HepG2 (cell line): ENCODE results near the gene PPP4R2. TPM values are rescaled to one million over a fixed set of nuclear protein-coding genes. Genes with fewer than 3 reads are reported as not detected.

Experiments used
- ARID2 ChIP-seq: sonication (generic); formaldehyde crosslinking; IDR thresholded peaks from 2 replicates; pipeline ENCODE4 v1.8.1; 2022; ENCODE audit warnings: mild to moderate bottlenecking, missing genetic modification reagents, borderline replicate concordance
- CENPBD1 ChIP-seq: sonication (generic); formaldehyde crosslinking; IDR thresholded peaks from 2 replicates; pipeline ENCODE4 v1.8.0; 2022; ENCODE audit warnings: missing genetic modification reagents, low read depth, mild to moderate bottlenecking, borderline replicate concordance
- IRX3 ChIP-seq: sonication (generic); formaldehyde crosslinking; IDR thresholded peaks from 2 replicates; pipeline ENCODE4 v1.8.1; 2023; ENCODE audit warnings: mild to moderate bottlenecking, low read depth, missing genetic modification reagents, borderline replicate concordance
- KDM5A ChIP-seq: fragments of 200-600 bp; sonication (generic); IDR thresholded peaks from 2 replicates; pipeline ENCODE4 v1.7.0; 2018; ENCODE audit warnings: antibody characterized with exemption, mild to moderate bottlenecking, low read length, borderline replicate concordance
- MEIS2 ChIP-seq: sonication (generic); formaldehyde crosslinking; IDR thresholded peaks from 2 replicates; pipeline ENCODE4 v1.9.0; 2021; ENCODE audit warnings: mild to moderate bottlenecking, missing genetic modification reagents
- MIER3 ChIP-seq: IDR thresholded peaks from 2 replicates; pipeline ENCODE4 v1.6.1; 2016; ENCODE audit warnings: missing compliant biosample characterization, borderline replicate concordance
- MNT ChIP-seq: fragments of 450-650 bp; IDR thresholded peaks from 2 replicates; pipeline ENCODE4 v1.6.1; 2016
- NR0B2 ChIP-seq: sonication (generic); formaldehyde crosslinking; IDR thresholded peaks from 2 replicates; pipeline ENCODE4 v1.4.0; 2020; ENCODE audit warnings: mild to moderate bottlenecking, missing genetic modification reagents
- PBX3 ChIP-seq: sonication (generic); formaldehyde crosslinking; IDR thresholded peaks from 2 replicates; pipeline ENCODE4 v1.8.1; 2023; ENCODE audit warnings: missing genetic modification reagents, inconsistent platforms, borderline replicate concordance
- RAD51 ChIP-seq: fragments of 450-650 bp; IDR thresholded peaks from 2 replicates; pipeline ENCODE4 v1.6.1; 2016; ENCODE audit warnings: borderline replicate concordance
- SIX1 ChIP-seq: sonication (generic); formaldehyde crosslinking; IDR thresholded peaks from 2 replicates; pipeline ENCODE4 v1.4.0; 2020; ENCODE audit warnings: missing genetic modification reagents, borderline replicate concordance
- SYNCRIP ChIP-seq: fragments of 200-400 bp; formaldehyde crosslinking; IDR thresholded peaks from 2 replicates; pipeline ENCODE4 v1.6.1; 2018; ENCODE audit warnings: mild to moderate bottlenecking, low read depth, low read length; ENCODE audit not compliant: insufficient read depth
- TCF7 ChIP-seq: sonication (generic); IDR thresholded peaks from 2 replicates; pipeline ENCODE4 v1.6.1; 2016; ENCODE audit warnings: antibody characterized with exemption, low read depth
- TCF7L2 ChIP-seq: IDR thresholded peaks from 2 replicates; pipeline ENCODE4 v1.6.1; 2011; ENCODE audit warnings: mild to moderate bottlenecking, low read depth, low read length, moderate library complexity
- THAP9 ChIP-seq: sonication (generic); formaldehyde crosslinking; IDR thresholded peaks from 2 replicates; pipeline ENCODE4; 2020; ENCODE audit warnings: missing genetic modification reagents, mild to moderate bottlenecking, borderline replicate concordance
- ZBTB8A ChIP-seq: sonication (generic); formaldehyde crosslinking; IDR thresholded peaks from 2 replicates; pipeline ENCODE4 v1.4.0; 2020; ENCODE audit warnings: mild to moderate bottlenecking, low read depth, missing genetic modification reagents, borderline replicate concordance
- ZFYVE20 ChIP-seq: sonication (generic); formaldehyde crosslinking; IDR thresholded peaks from 2 replicates; pipeline ENCODE4 v1.8.0; 2023; ENCODE audit warnings: low read depth, mild to moderate bottlenecking, moderate library complexity, missing genetic modification reagents, borderline replicate concordance
- ZNF253 ChIP-seq: sonication (generic); formaldehyde crosslinking; IDR thresholded peaks from 2 replicates; pipeline ENCODE4 v1.8.0; 2022; ENCODE audit warnings: mild to moderate bottlenecking, missing genetic modification reagents, borderline replicate concordance
- ZNF34 ChIP-seq: sonication (generic); formaldehyde crosslinking; IDR thresholded peaks from 2 replicates; pipeline ENCODE4 v1.4.0; 2020; ENCODE audit warnings: mild to moderate bottlenecking, missing genetic modification reagents, borderline replicate concordance
- ZSCAN12 ChIP-seq: sonication (generic); formaldehyde crosslinking; IDR thresholded peaks from 2 replicates; pipeline ENCODE4 v1.9.0; 2021; ENCODE audit warnings: mild to moderate bottlenecking, missing genetic modification reagents
- ZSCAN5A ChIP-seq: sonication (generic); formaldehyde crosslinking; IDR thresholded peaks from 2 replicates; pipeline ENCODE4 v1.8.0; 2022; ENCODE audit warnings: mild to moderate bottlenecking, missing genetic modification reagents, borderline replicate concordance
- polyA plus RNA-seq, 8 experiments: library from polyadenylated mRNA; depleted of rRNA in 3 of 8; stranded (reverse) in 7 of 8; unstranded in 1 of 8; fragments of >200 nt; fragmentation: Illumina TruSeq in 4 of 8; extraction: Trizol in 4 of 8; gene quantifications; 2 replicates each; pipeline versions ENCODE4 v1.2.1 to v1.2.3, GENCODE V29; 2011 to 2016; ENCODE audit warnings: low read depth in 4 of 8, missing spikeins in 1 of 8, mixed read lengths in 1 of 8; ENCODE audit not compliant: insufficient read depth in 1 of 8
- total RNA-seq, 5 experiments: library from RNA; depleted of rRNA; stranded (reverse); fragments of >200 nt; fragmentation: Illumina TruSeq; extraction: Trizol; gene quantifications; 2 replicates each; pipeline ENCODE4 v1.2.3, GENCODE V29; 2016; ENCODE audit warnings: low read depth in 1 of 5

PPP4R2 gene
- total and polyA plus RNA-seq, 2 of the 13 experiments (the other 11 are each of a cell fraction or from before 2014, with no cell fraction given): 22.3 to 161 TPM

GRCh38 chr3:72957297-72957696 is 39.3 kb upstream of the PPP4R2 start (continued):
- TF ChIP-seq ARID2: peak; percentile 48; the same call in 1 of the 2 replicates
- no peak for TF ChIP-seq KDM5A
- no peak for TF ChIP-seq CENPBD1
- no peak for TF ChIP-seq ZNF253 (CRISPR knock-in tag)
- no peak for TF ChIP-seq THAP9 (CRISPR knock-in tag)
- TF ChIP-seq ZNF34: no peak
- no peak for TF ChIP-seq PBX3 (CRISPR knock-in tag)
- peak; percentile 63; the same call in 1 of the 2 replicates for TF ChIP-seq ZSCAN5A (CRISPR knock-in tag)
- TF ChIP-seq NR0B2 (CRISPR knock-in tag): no peak
- TF ChIP-seq RAD51: no peak
- TF ChIP-seq MIER3 (CRISPR knock-in tag): peak; percentile 48; the same call in 1 of the 2 replicates
- TF ChIP-seq ZSCAN12 (CRISPR knock-in tag): no peak
- no peak for TF ChIP-seq ZFYVE20
- no peak for TF ChIP-seq TCF7L2
- TF ChIP-seq ZBTB8A: no peak
- no peak for TF ChIP-seq MNT
- peak; percentile 85 for TF ChIP-seq TCF7
- 0 out of 2 replicates have a peak, but pooled peaks have one; percentile 49 for TF ChIP-seq SIX1 (CRISPR knock-in tag)
- no peak for TF ChIP-seq IRX3 (CRISPR knock-in tag)
- TF ChIP-seq MEIS2 (CRISPR knock-in tag): no peak
- TF ChIP-seq SYNCRIP: no peak
